Measurements from ENCODE around the gene MINDY4. TPM values are rescaled to one million over a fixed set of nuclear protein-coding genes. Genes with fewer than 3 reads are reported as not detected.
"Not testable (repeated sequence)": the region's sequence is repeated elsewhere in the genome, so short reads cannot be mapped to it uniquely, and the experiment has no call there.

Gene MINDY4
- total RNA-seq, 4 donors from 2014 or later, result 8.4 to 31.1 (median 20.2) TPM

DNA sequence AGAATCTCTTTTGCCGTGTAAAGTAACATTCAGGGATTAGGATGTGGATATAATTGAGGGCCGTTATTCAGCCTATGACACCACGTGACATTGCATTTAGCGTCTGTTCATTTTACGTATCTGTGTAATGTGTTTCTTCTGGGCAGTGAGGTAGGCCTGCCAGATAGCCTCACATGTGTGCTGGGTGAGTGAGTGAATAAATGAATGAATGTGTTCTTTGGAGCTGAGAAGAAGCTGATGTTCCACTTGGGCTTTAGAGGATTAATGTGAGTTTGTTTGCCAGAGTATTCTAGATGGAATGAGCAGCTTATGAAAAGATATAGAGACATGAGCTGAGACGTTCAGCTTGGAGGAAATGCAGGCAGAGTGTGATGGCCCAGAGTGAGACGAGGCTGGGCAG, 55.0 kb downstream of the MINDY4 start:
- Histone ChIP-seq H3K36me3 (peaks cover 0 to 14% (median 0%) of the 10 kb centered on the region in 4 donors), H3K27me3 (no peaks in the 10 kb centered on the region), H3K4me1 (peaks cover 0 to 58% (median 21%) of the 10 kb centered on the region in 4 donors), H3K4me3 (no peak overlapping the region), H3K9me3 (no peaks in the 10 kb centered on the region), H3K27ac (replicated peaks in 1 of 4) (no peak overlapping the region)
- intact Hi-C loops (cut with DNase I), result no loop called here
- TF ChIP-seq POLR2AphosphoS5 (IDR thresholded peaks at IDR 0.05) (no peak), EP300 (IDR thresholded peaks at IDR 0.05) (no peak), POLR2A (IDR thresholded peaks at IDR 0.05; ENCODE audit: low read depth) (no peak)
- TF ChIP-seq, protein P1, sequence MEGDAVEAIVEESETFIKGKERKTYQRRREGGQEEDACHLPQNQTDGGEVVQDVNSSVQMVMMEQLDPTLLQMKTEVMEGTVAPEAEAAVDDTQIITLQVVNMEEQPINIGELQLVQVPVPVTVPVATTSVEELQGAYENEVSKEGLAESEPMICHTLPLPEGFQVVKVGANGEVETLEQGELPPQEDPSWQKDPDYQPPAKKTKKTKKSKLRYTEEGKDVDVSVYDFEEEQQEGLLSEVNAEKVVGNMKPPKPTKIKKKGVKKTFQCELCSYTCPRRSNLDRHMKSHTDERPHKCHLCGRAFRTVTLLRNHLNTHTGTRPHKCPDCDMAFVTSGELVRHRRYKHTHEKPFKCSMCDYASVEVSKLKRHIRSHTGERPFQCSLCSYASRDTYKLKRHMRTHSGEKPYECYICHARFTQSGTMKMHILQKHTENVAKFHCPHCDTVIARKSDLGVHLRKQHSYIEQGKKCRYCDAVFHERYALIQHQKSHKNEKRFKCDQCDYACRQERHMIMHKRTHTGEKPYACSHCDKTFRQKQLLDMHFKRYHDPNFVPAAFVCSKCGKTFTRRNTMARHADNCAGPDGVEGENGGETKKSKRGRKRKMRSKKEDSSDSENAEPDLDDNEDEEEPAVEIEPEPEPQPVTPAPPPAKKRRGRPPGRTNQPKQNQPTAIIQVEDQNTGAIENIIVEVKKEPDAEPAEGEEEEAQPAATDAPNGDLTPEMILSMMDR (IDR thresholded peaks at IDR 0.05), result no peak
- whole genome bisulfite sequencing, result 83% methylated on average over 7 of the region's 7 CpGs
- peak; percentile 21 for DNase-seq (ENCODE audit: extremely low spot score)

DNA sequence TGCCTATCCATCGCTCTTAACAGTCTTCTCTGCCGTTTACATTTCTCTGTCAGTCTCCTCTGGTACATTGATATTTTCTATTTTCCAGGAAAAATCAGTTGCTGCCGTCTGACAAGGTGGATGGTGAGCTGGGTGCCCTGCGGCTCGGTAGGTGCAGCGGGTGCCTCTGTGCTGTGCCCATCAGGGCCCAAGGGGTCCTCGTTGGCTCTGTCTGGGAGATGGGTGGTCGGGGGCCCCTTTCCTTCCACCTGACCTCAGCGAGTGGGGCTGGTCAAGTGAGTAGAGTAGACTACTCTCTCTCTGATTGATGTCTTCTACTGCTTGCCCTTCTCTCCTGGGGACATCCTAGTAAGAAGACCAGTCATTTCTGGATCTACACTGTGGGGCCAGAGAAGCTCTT, 57.4 kb downstream of the MINDY4 start:
- peak; percentile 50 for DNase-seq (ENCODE audit: extremely low spot score)
- H3K27ac ChIP-seq (replicated peaks in 1 of 4), result no peak overlapping the region
- H3K4me3 ChIP-seq, result no peak overlapping the region
- H3K9me3 ChIP-seq, result no peaks in the 10 kb centered on the region
- no peaks in the 10 kb centered on the region for H3K27me3 ChIP-seq
- no peak for TF ChIP-seq POLR2AphosphoS5 (IDR thresholded peaks at IDR 0.05)
- TF ChIP-seq, protein P1 (IDR thresholded peaks at IDR 0.05), result no peak
- TF ChIP-seq EP300 (IDR thresholded peaks at IDR 0.05), result no peak
- no peak for TF ChIP-seq POLR2A (IDR thresholded peaks at IDR 0.05; ENCODE audit: low read depth)
- intact Hi-C loops (cut with DNase I), result no loop called here
- 92% methylated on average over 9 of the region's 9 CpGs for WGBS
- H3K4me1 ChIP-seq, result peaks cover 0 to 42% (median 7%) of the 10 kb centered on the region in 4 donors
- peaks cover 0 to 14% (median 2%) of the 10 kb centered on the region in 4 donors for H3K36me3 ChIP-seq

DNA sequence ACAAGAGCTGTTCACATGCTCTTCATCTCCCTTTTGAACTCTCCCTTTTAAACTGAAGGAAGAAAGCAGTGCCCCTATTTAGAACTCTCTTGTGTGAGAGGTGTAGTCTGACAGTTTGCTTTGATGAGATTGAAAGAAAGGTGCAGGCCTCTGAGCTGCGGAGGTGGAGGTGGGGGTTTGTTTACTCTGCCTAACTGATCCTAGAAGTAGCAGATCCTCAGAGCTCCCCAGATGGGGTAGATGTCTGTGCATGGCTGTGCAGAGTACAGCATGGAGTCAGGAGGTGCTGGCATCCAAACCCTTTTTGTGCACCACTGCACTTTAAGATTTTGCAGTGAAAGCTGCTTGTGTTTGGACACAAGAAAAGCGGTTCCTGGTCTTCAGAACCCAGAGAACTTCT, 58.3 kb downstream of the MINDY4 start:
- DNase-seq (ENCODE audit: extremely low spot score), result peak; percentile 70
- Histone ChIP-seq H3K36me3 (peaks cover 0 to 22% (median 8%) of the 10 kb centered on the region in 4 donors), H3K27me3 (no peaks in the 10 kb centered on the region), H3K4me1 (peaks cover 0 to 37% (median 7%) of the 10 kb centered on the region in 4 donors), H3K27ac (replicated peaks in 1 of 4) (no peak overlapping the region), H3K4me3 (no peak overlapping the region), H3K9me3 (no peaks in the 10 kb centered on the region)
- intact Hi-C loops (cut with DNase I), result no loop called here
- WGBS, result 64% methylated on average over 2 of the region's 2 CpGs
- TF ChIP-seq EP300 (IDR thresholded peaks at IDR 0.05), result no peak
- TF ChIP-seq POLR2A (IDR thresholded peaks at IDR 0.05; ENCODE audit: low read depth), result no peak
- TF ChIP-seq, protein P1 (IDR thresholded peaks at IDR 0.05), result no peak
- no peak for TF ChIP-seq POLR2AphosphoS5 (IDR thresholded peaks at IDR 0.05)

DNA sequence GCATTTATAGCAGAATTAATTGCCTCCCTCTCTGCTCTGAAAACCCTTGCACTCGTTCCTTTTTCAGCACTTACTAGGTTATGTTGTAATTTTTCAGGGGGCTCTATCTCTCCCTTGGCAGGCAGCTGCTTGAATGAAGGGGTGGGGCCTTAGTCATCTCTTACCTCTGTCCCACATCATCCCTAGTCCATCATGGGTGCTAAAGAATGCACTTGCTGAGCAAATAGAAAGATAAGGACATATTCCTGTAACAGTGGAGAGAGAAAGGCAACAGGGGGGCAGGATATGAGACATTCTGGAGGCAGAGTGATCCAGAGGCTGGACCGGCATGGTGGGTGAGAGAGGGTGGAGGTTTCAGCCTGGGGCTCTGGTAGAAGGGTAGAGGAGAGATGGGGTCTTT, 60.0 kb downstream of the MINDY4 start:
- H3K4me1 ChIP-seq, result peaks cover 0 to 27% (median 7%) of the 10 kb centered on the region in 4 donors
- H3K4me3 ChIP-seq, result no peak overlapping the region
- intact Hi-C loops (cut with DNase I), result no loop called here
- peaks cover 0 to 22% (median 9%) of the 10 kb centered on the region in 4 donors for H3K36me3 ChIP-seq
- peak; percentile 50 for DNase-seq (ENCODE audit: extremely low spot score)
- H3K9me3 ChIP-seq, result no peaks in the 10 kb centered on the region
- no peak overlapping the region for H3K27ac ChIP-seq (replicated peaks in 1 of 4)
- H3K27me3 ChIP-seq, result no peaks in the 10 kb centered on the region
- 81% methylated on average over 2 of the region's 2 CpGs for WGBS
- TF ChIP-seq POLR2A (IDR thresholded peaks at IDR 0.05; ENCODE audit: low read depth) (no peak), POLR2AphosphoS5 (IDR thresholded peaks at IDR 0.05) (no peak), EP300 (IDR thresholded peaks at IDR 0.05) (no peak)
- TF ChIP-seq, protein P1 (IDR thresholded peaks at IDR 0.05), result no peak

DNA sequence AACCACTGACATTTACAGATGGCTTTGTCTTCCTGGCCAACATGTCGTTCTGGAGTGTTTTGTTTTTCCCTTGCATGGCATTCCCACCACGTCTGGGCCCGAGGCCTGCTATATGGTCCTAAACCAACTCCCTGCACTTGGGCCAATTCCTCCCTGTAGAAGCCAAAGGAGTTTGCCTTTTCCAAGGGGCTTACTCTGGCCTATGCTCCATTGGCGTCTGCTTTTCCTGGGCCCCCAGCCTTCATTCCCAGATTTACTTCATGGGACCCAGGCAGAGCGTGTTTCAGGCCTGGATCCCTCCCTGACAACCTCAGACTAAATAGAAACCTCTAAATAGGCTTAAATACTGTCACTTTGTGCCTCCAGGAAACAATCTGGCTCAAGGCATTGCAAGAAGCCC, 60.7 kb downstream of the MINDY4 start:
- Histone ChIP-seq H3K9me3 (no peaks in the 10 kb centered on the region), H3K4me1 (peaks cover 0 to 25% (median 7%) of the 10 kb centered on the region in 4 donors), H3K27ac (replicated peaks in 1 of 4) (no peak overlapping the region), H3K27me3 (no peaks in the 10 kb centered on the region), H3K4me3 (no peak overlapping the region), H3K36me3 (peaks cover 0 to 23% (median 12%) of the 10 kb centered on the region in 4 donors)
- peak; percentile 55 for DNase-seq (ENCODE audit: extremely low spot score)
- no peak for TF ChIP-seq EP300 (IDR thresholded peaks at IDR 0.05)
- no peak for TF ChIP-seq POLR2A (IDR thresholded peaks at IDR 0.05; ENCODE audit: low read depth)
- TF ChIP-seq, protein P1 (IDR thresholded peaks at IDR 0.05), result no peak
- no peak for TF ChIP-seq POLR2AphosphoS5 (IDR thresholded peaks at IDR 0.05)
- intact Hi-C loops (cut with DNase I), result no loop called here
- 88% methylated on average over 5 of the region's 5 CpGs for WGBS

DNA sequence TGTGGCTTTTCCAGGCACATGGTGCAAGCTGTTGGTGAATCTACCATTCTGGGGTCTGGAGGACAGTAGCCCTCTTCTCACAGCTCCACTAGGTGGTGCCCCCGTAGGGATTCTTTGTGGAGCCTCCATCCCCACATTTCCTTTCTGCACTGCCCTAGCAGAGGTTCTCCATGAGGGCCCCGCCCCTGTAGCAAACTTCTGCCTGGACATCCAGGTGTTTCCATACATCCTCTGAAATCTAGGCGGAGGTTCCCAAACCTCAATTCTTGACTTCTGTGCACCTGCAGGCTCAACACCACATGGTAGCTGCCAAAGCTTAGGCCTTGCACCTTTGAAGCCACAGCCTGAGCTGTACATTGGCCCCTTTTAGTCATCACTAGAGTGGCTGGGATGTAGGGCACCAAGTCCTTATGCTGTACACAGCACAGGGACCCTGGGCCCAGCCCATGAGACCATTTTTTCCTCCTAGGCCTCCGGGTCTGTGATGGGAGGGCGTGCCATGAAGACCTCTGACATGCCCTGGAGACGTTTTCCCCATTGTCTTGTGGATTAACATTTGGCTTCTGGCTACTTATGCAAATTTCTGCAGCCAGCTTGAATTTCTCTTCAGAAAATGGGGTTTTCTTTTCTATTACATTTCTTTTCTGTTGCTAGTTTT, 62.9 kb downstream of the MINDY4 start:
- 92% methylated on average over 5 of the region's 6 CpGs for WGBS
- Histone ChIP-seq H3K36me3 (peaks cover 0 to 42% (median 17%) of the 10 kb centered on the region in 4 donors), H3K4me1 (peaks cover 0 to 21% (median 10%) of the 10 kb centered on the region in 4 donors)
- DNase-seq (ENCODE audit: extremely low spot score), result peak; percentile 29
- H3K27ac ChIP-seq (replicated peaks in 1 of 4); H3K4me3 ChIP-seq; H3K9me3 ChIP-seq; intact Hi-C loops (cut with DNase I); H3K27me3 ChIP-seq: not testable (repeated sequence)
